ENCODE data around the gene MIPEP.

MIPEP gene

GRCh38 chr13:23859455-23859854 is 29.7 kb downstream of the MIPEP start:
- TF ChIP-seq CTCF (IDR thresholded peaks at IDR 0.05; ENCODE audit: insufficient read depth, low read depth, low read length, missing control alignments), result no peak
- H3K4me3 ChIP-seq (ENCODE audit: low read depth, low read length), result no peak overlapping the region
- DNase-seq (ENCODE audit: low read depth), result no peak

- no peak for TF ChIP-seq CTCF (IDR thresholded peaks at IDR 0.05; ENCODE audit: insufficient read depth, low read depth, low read length, missing control alignments)
- H3K4me3 ChIP-seq (ENCODE audit: low read depth, low read length), result no peak overlapping the region
- no peak for DNase-seq (ENCODE audit: low read depth)
These were observed 30.7 kb downstream of the MIPEP start for GRCh38 chr13:23858546-23858945.

- DNase-seq (ENCODE audit: low read depth), result no peak
- no peak for TF ChIP-seq CTCF (IDR thresholded peaks at IDR 0.05; ENCODE audit: insufficient read depth, low read depth, low read length, missing control alignments)
- no peak overlapping the region for H3K4me3 ChIP-seq (ENCODE audit: low read depth, low read length)
These were observed 33.0 kb downstream of the MIPEP start for GRCh38 chr13:23856008-23856750.

GRCh38 chr13:23855360-23855759 is 33.8 kb downstream of the MIPEP start:
- DNase-seq (ENCODE audit: low read depth), result no peak
- TF ChIP-seq CTCF (IDR thresholded peaks at IDR 0.05; ENCODE audit: insufficient read depth, low read depth, low read length, missing control alignments), result no peak
- H3K4me3 ChIP-seq (ENCODE audit: low read depth, low read length), result no peak overlapping the region

- no peak overlapping the region for H3K4me3 ChIP-seq (ENCODE audit: low read depth, low read length)
- peak; percentile 28 for DNase-seq (ENCODE audit: low read depth)
- no peak for TF ChIP-seq CTCF (IDR thresholded peaks at IDR 0.05; ENCODE audit: insufficient read depth, low read depth, low read length, missing control alignments)
These were observed 36.8 kb downstream of the MIPEP start for GRCh38 chr13:23852351-23852750.

- no peak overlapping the region for H3K4me3 ChIP-seq (ENCODE audit: low read depth, low read length)
- TF ChIP-seq CTCF (IDR thresholded peaks at IDR 0.05; ENCODE audit: insufficient read depth, low read depth, low read length, missing control alignments), result no peak
- no peak for DNase-seq (ENCODE audit: low read depth)
These were observed 38.1 kb downstream of the MIPEP start for GRCh38 chr13:23851106-23851505.

- no peak for TF ChIP-seq CTCF (IDR thresholded peaks at IDR 0.05; ENCODE audit: insufficient read depth, low read depth, low read length, missing control alignments)
- no peak overlapping the region for H3K4me3 ChIP-seq (ENCODE audit: low read depth, low read length)
- DNase-seq (ENCODE audit: low read depth), result no peak
These were observed 39.1 kb downstream of the MIPEP start for GRCh38 chr13:23850134-23850533.
